ENCODE measurements around the gene ACTA2. TPM values are rescaled to one million over a fixed set of nuclear protein-coding genes. Genes with fewer than 3 reads are reported as not detected.

Gene ACTA2
- total RNA-seq, 2 donors from 2014 or later, result not detected

GRCh38 chr10:88994019-88994418 lies 41.4 kb upstream of the ACTA2 start:
- Histone ChIP-seq H3K27me3 (ENCODE audit: control insufficient read depth, insufficient read depth, low read length, poor library complexity, severe bottlenecking) (peaks cover 41% of the 10 kb centered on the region), H3K9me3 (ENCODE audit: control insufficient read depth, low read length) (no peaks in the 10 kb centered on the region), H3K4me1 (ENCODE audit: control insufficient read depth, insufficient read depth, low read length) (no peaks in the 10 kb centered on the region), H3K36me3 (ENCODE audit: control insufficient read depth, insufficient read depth, low read length) (no peaks in the 10 kb centered on the region), H3K4me3 (ENCODE audit: low read length) (no peak overlapping the region), H3K27ac (ENCODE audit: low read depth, low read length) (no peak overlapping the region), H3K9ac (ENCODE audit: extremely low read depth, low read length, poor library complexity, severe bottlenecking) (no peak overlapping the region)
- TF ChIP-seq CTCF (conservative IDR thresholded peaks at IDR 0.05), result no peak
- Mint-ChIP-seq H3K27ac (no peak overlapping the region), H3K9me3 (no peaks in the 10 kb centered on the region), H3K36me3 (ENCODE audit: low read depth) (no peaks in the 10 kb centered on the region), H3K4me1 (no peaks in the 10 kb centered on the region), H3K27me3 (ENCODE audit: insufficient read depth) (peaks cover 37% of the 10 kb centered on the region), H3K4me3 (no peak overlapping the region)
- 56% methylated on average over 1 of the region's 1 CpG; no CpG with 5 or more reads in 1 of the 2 experiments for WGBS, 2 experiments (ENCODE audit: insufficient coverage in 1 of 2, insufficient read length in 1 of 2)
- no peak for DNase-seq

GRCh38 chr10:88992921-88993524 lies 40.5 kb upstream of the ACTA2 start:
- Mint-ChIP-seq H3K9me3 (no peaks in the 10 kb centered on the region), H3K36me3 (ENCODE audit: low read depth) (no peaks in the 10 kb centered on the region), H3K27ac (no peak overlapping the region), H3K4me3 (no peak overlapping the region), H3K27me3 (ENCODE audit: insufficient read depth) (peaks cover 46% of the 10 kb centered on the region), H3K4me1 (no peaks in the 10 kb centered on the region)
- Histone ChIP-seq H3K4me3 (ENCODE audit: low read length) (no peak overlapping the region), H3K27me3 (ENCODE audit: control insufficient read depth, insufficient read depth, low read length, poor library complexity, severe bottlenecking) (peaks cover 50% of the 10 kb centered on the region), H3K27ac (ENCODE audit: low read depth, low read length) (no peak overlapping the region), H3K9ac (ENCODE audit: extremely low read depth, low read length, poor library complexity, severe bottlenecking) (no peak overlapping the region), H3K36me3 (ENCODE audit: control insufficient read depth, insufficient read depth, low read length) (no peaks in the 10 kb centered on the region), H3K4me1 (ENCODE audit: control insufficient read depth, insufficient read depth, low read length) (no peaks in the 10 kb centered on the region), H3K9me3 (ENCODE audit: control insufficient read depth, low read length) (no peaks in the 10 kb centered on the region)
- WGBS, 2 experiments (ENCODE audit: insufficient coverage in 1 of 2, insufficient read length in 1 of 2), result 62 to 79% methylated on average over 2 to 3 of the region's 3 CpGs
- no peak for TF ChIP-seq CTCF (conservative IDR thresholded peaks at IDR 0.05)
- no peak for DNase-seq

DNA sequence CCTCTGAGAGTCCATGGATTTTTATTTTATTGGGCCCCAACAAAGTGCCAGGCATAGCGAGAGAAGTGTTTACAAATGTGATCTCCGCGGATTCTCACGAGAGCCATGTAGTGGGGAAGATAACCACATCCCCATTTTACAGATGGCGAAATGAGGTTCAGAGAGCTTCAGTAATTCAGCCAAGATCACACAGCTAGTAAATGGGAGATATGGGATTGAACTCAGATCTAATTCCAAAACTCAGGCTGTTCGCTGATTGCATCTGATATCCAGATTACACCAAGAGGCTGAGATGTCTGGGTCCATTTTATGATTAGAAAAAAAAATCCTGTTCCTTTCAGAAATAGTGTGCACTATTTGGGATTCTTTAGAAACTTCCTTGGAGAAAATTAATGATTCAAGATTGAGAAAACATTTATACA lies 39.3 kb upstream of the ACTA2 start:
- WGBS, 2 experiments (ENCODE audit: insufficient coverage in 1 of 2, insufficient read length in 1 of 2), result 35 to 57% methylated on average over 3 to 6 of the region's 6 CpGs
- no peak for TF ChIP-seq CTCF (conservative IDR thresholded peaks at IDR 0.05)
- Histone ChIP-seq H3K4me1 (ENCODE audit: control insufficient read depth, insufficient read depth, low read length) (no peaks in the 10 kb centered on the region), H3K36me3 (ENCODE audit: control insufficient read depth, insufficient read depth, low read length) (no peaks in the 10 kb centered on the region), H3K27me3 (ENCODE audit: control insufficient read depth, insufficient read depth, low read length, poor library complexity, severe bottlenecking) (peaks cover 57% of the 10 kb centered on the region), H3K4me3 (ENCODE audit: low read length) (peak overlapping the region; percentile 90), H3K9me3 (ENCODE audit: control insufficient read depth, low read length) (no peaks in the 10 kb centered on the region), H3K27ac (ENCODE audit: low read depth, low read length) (no peak overlapping the region), H3K9ac (ENCODE audit: extremely low read depth, low read length, poor library complexity, severe bottlenecking) (no peak overlapping the region)
- no peaks in the 10 kb centered on the region for H3K9me3 Mint-ChIP-seq
- peak overlapping the region; percentile 74 for H3K4me3 Mint-ChIP-seq
- DNase-seq, result no peak
- peaks cover 48% of the 10 kb centered on the region for H3K27me3 Mint-ChIP-seq (ENCODE audit: insufficient read depth)
- H3K4me1 Mint-ChIP-seq, result no peaks in the 10 kb centered on the region
- H3K27ac Mint-ChIP-seq, result no peak overlapping the region
- H3K36me3 Mint-ChIP-seq (ENCODE audit: low read depth), result no peaks in the 10 kb centered on the region

All from endodermal cell (in vitro differentiated cells).